ENCODE results near the gene WDR72.

- no peak for TF ChIP-seq CTCF (conservative IDR thresholded peaks at IDR 0.05; ENCODE audit: low read length)
- no peak for TF ChIP-seq EZH2phosphoT487 (IDR thresholded peaks at IDR 0.05; ENCODE audit: borderline replicate concordance)
These were observed 38.0 kb downstream of the WDR72 start for GRCh38 chr15:53721334-53722087.
